NCI-H2107 (cell line): ENCODE data around the gene PCDHA8.
"Not testable (repeated sequence)": the region's sequence is repeated elsewhere in the genome, so short reads cannot be mapped to it uniquely, and the experiment has no call there.

Experiments used
- DNase-seq: peaks from one replicate; lab custom pipeline; 2025; lab: John Stamatoyannopoulos, UW

The PCDHA8 gene

DNA sequence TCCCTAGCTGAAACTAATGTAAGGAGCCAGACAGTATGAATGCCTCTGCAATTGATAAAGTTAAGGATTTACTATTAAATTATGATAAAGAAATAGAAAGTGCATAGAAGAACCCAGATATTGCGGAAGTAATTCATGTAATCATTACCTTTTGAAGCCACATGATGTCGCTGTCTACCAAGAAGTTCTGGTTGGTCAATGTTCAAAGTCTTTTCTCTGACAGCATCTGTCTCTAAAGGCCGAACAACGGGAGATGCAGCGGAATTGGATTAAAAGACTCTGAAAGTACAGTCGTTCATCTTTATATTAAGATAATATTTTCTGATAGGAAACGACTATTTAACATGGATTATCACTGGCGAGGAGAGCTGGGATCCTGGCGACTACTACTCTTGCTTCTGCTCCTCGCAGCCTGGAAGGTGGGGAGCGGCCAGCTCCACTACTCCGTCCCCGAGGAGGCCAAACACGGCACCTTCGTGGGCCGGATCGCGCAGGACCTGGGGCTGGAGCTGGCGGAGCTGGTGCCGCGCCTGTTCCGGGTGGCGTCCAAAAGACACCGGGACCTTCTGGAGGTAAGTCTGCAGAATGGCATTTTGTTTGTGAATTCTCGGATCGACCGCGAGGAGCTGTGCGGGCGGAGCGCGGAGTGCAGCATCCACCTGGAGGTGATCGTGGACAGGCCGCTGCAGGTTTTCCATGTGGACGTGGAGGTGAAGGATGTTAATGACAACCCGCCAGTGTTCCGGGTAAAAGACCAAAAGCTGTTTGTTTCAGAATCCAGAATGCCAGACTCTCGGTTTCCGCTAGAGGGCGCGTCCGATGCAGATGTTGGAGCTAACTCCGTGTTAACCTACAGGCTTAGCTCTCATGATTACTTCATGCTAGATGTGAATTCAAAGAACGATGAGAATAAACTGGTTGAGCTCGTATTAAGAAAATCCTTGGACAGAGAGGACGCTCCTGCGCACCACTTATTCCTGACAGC lies at the start of gene PCDHA8:
Gene PCDHA8 (plus strand): TSS at position 210 of the 985 bp plus-strand sequence. CDS start 135 bp downstream, at position 345.
- no peak for DNase-seq

DNA sequence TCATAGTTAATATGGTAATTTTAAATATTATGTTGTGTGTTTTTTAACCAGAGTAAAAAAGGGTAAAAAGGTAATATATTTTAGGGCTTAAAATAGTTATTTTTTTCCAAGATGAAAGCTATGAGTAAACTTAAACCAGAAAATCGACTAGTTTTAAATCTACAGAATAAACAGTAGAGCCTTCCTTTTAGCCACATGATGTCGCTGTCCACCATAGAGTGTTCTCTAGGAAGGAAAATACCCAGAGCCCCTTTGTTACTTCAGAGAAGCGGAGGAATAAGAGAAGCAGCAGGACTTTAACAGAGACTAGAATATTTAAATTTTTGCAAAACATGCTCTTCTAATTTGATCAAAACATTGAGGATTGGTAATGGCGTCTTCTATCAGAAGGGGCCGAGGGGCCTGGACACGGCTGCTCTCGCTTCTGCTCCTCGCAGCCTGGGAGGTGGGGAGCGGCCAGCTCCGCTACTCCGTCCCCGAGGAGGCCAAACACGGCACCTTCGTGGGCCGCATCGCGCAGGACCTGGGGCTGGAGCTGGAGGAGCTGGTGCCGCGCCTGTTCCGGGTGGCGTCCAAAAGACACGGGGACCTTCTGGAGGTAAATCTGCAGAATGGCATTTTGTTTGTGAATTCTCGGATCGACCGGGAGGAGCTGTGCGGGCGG lies 46.3 kb upstream of the PCDHA8 start, which contains the start of gene PCDHA2:
Gene PCDHA2 (plus strand): TSS at position 258 of the 664 bp plus-strand sequence.
- no peak for DNase-seq

DNA sequence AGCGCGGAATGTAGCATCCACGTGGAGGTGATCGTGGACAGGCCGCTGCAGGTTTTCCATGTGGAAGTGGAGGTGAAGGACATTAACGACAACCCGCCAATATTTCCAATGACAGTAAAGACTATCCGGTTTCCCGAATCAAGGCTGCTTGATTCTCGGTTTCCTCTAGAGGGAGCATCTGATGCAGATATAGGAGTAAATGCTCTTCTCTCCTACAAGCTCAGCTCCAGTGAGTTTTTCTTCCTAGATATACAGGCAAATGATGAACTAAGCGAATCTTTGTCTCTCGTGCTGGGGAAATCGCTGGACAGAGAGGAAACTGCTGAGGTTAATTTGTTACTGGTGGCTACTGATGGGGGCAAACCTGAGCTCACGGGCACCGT lies 45.7 kb upstream of the PCDHA8 start:
- no peak for DNase-seq

- DNase-seq = not testable (repeated sequence)
Measured at GRCh38 chr5:140796072-140796717, 44.8 kb upstream of the PCDHA8 start.

DNA sequence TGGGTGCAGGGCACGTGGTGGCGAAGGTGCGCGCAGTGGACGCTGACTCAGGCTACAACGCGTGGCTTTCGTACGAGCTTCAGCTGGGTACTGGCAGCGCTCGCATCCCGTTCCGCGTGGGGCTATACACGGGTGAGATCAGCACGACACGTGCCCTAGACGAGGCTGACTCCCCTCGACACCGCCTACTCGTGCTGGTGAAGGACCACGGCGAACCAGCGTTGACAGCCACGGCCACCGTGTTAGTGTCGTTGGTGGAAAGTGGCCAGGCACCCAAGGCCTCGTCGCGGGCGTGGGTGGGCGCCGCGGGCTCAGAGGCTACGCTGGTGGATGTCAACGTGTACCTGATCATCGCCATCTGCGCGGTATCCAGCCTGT lies 44.3 kb upstream of the PCDHA8 start:
- DNase-seq = no peak

DNA sequence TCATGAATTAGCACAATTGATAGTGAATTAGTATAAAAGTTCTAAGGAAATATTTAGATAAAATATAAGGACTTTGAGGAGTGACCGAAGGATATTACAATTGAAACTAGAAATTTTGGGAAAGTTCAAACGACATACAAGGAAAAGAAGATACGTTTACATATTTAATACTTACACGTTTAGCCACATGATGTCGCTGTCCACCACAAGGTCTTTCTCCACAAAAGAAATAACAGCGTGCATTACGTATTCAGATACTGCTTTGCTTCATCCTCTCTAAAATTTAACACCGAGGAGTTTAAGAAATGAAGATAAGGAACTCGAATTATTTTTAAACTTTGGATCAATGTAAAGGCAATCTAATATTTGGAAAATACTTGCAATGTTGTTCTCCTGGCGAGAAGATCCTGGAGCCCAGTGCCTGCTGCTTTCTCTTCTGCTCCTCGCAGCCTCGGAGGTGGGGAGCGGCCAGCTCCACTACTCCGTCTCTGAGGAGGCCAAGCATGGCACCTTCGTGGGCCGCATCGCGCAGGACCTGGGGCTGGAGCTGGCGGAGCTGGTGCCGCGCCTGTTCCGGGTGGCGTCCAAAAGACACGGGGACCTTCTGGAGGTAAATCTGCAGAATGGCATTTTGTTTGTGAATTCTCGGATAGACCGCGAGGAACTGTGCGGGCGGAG lies 40.0 kb upstream of the PCDHA8 start, which contains the start of gene PCDHA3:
Gene PCDHA3 (plus strand): TSS at position 242 of the 678 bp plus-strand sequence.
- DNase-seq = no peak

DNA sequence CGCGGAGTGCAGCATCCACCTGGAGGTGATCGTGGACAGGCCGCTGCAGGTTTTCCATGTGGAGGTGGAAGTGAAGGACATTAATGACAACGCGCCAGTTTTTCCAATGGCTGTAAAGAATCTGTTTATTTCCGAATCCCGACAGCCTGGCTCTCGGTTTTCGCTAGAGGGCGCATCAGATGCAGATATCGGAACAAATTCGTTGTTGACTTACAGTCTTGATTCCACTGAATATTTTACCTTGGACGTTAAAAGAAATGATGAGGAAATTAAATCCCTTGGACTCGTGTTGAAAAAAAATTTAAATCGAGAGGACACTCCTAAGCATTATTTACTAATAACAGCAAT lies 39.5 kb upstream of the PCDHA8 start:
- no peak for DNase-seq

DNA sequence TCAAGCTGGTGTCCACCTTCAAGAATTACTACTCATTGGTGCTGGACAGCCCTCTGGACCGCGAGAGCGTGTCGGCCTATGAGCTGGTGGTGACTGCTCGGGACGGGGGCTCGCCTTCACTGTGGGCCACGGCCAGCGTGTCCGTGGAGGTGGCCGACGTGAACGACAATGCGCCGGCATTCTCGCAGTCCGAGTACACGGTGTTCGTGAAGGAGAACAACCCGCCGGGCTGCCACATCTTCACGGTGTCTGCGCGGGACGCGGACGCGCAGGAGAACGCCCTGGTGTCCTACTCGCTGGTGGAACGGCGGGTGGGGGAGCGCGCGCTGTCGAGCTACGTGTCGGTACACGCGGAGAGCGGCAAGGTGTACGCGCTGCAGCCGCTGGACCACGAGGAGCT lies 38.6 kb upstream of the PCDHA8 start:
- DNase-seq = not testable (repeated sequence)

DNA sequence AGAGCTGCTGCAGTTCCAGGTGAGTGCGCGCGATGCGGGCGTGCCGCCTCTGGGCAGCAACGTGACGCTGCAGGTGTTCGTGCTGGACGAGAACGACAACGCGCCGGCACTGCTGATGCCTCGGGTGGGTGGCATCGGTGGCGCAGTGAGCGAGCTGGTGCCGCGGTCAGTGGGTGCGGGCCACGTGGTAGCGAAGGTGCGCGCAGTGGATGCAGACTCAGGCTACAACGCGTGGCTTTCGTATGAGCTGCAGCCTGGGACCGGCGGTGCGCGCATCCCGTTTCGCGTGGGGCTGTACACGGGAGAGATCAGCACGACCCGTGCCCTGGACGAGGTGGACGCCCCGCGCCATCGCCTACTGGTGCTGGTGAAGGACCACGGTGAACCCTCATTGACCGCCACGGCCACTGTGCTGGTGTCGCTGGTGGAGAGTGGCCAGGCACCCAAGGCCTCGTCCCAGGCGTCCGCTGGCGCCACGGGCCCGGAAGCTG lies 38.2 kb upstream of the PCDHA8 start:
- no peak for DNase-seq

DNA sequence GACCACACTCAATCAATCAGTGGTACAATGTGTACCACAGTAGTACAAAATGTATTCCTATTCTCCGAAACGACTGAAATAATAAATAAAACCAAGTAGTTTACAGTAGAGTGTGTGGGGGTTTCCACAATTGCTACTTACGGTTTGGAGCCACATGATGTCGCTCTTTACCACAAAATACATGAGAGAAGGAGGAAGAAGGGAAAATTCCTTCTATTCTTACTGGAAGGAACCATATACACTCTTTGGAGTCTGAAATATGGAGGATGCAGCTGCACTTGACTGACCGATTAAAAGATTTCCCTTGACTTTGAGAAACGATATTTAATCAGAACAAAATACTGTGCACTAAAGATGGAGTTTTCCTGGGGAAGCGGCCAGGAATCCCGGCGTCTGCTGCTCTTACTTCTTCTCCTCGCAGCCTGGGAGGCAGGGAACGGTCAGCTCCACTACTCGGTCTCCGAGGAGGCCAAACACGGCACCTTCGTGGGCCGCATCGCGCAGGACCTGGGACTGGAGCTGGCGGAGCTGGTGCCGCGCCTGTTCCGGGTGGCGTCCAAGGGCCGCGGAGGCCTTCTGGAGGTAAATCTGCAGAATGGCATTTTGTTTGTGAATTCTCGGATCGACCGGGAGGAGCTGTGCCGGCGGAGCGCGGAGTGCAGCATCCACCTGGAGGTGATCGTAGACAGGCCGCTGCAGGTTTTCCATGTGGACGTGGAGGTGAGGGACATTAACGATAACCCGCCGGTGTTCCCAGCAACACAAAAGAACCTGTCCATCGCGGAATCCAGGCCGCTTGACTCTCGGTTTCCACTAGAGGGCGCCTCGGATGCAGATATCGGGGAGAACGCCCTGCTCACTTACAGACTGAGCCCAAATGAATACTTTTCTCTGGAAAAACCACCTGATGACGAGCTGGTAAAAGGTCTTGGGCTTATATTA lies 33.9 kb upstream of the PCDHA8 start, which contains the start of gene PCDHA4:
Gene PCDHA4 (plus strand): TSS at position 235 of the 942 bp plus-strand sequence.
- DNase-seq = no peak

- not testable (repeated sequence) for DNase-seq
Measured at GRCh38 chr5:140808241-140808888, 32.6 kb upstream of the PCDHA8 start.

GRCh38 chr5:140808889-140809291 lies 32.1 kb upstream of the PCDHA8 start:
- DNase-seq = no peak

GRCh38 chr5:140821375-140822280 lies 19.4 kb upstream of the PCDHA8 start, which contains the start of gene PCDHA5:
TSS of gene PCDHA5 (plus strand) at chr5:140821613.
- no peak for DNase-seq

DNA sequence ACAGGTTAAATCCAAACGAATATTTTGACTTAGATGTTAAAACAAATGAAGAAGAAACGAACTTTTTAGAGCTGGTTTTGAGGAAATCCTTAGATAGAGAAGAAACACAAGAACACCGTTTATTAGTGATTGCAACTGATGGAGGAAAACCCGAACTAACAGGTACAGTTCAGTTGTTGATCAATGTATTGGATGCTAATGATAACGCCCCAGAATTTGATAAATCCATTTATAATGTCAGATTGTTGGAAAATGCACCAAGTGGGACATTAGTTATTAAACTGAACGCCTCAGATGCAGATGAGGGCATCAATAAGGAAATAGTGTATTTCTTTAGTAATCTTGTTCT lies 18.7 kb upstream of the PCDHA8 start:
- no peak for DNase-seq

DNA sequence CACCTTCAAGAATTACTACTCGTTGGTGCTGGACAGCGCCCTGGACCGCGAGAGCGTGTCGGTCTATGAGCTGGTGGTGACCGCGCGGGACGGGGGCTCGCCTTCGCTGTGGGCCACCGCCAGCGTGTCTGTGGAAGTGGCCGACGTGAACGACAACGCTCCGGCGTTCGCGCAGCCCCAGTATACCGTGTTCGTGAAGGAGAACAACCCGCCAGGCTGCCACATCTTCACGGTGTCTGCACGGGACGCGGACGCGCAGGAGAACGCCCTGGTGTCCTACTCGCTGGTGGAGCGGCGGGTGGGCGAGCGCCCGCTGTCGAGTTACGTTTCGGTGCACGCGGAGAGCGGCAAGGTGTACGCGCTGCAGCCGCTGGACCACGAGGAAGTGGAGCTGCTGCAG lies 18.0 kb upstream of the PCDHA8 start:
- DNase-seq = not testable (repeated sequence)

DNA sequence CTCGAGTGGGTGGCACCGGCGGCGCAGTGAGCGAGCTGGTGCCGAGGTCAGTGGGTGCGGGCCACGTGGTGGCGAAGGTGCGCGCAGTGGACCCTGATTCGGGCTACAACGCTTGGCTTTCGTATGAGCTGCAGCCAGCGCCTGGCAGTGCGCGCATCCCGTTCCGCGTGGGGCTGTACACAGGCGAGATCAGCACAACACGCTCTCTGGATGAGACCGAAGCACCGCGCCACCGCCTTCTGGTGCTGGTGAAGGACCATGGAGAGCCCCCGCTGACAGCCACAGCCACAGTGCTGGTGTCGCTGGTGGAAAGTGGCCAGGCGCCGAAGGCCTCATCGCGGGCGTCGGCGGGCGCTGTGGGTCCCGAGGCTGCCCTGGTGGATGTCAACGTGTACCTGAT lies 17.5 kb upstream of the PCDHA8 start:
- DNase-seq = no peak

DNA sequence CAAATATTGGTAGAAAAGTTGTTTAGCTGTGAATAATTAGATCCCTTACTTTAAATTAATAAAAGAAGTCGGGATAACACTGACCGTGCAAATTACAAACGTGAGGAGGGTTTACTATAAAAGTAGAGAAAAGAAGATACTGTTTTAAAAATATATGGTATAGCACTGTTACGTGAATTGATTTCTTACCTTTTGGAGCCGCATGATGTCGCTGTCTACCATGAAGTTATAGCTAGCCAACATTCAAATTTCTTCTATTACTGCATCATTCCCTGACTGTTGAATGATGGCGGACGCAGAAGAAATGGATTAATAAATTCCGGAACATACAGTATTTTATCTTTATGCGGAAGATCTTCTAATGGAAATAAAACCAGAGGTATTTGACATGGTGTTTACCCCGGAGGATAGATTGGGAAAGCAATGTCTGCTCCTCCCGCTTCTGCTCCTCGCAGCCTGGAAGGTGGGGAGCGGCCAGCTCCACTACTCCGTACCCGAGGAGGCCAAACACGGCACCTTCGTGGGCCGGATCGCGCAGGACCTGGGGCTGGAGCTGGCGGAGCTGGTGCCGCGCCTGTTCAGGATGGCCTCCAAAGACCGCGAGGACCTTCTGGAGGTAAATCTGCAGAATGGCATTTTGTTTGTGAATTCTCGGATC lies 13.2 kb upstream of the PCDHA8 start, which contains the start of gene PCDHA6:
Gene PCDHA6 (plus strand): TSS at position 257 of the 658 bp plus-strand sequence. CDS start 132 bp downstream, at position 389.
- DNase-seq = no peak

GRCh38 chr5:140828362-140828737 lies 12.6 kb upstream of the PCDHA8 start:
- no peak for DNase-seq
